Activated naive CD4-positive, alpha-beta T cell treated with anti-CD3 and anti-CD28 coated beads, Interleukin-2, amount 50 U/mL, for 24 hours (primary cell): ENCODE data around the gene NUCB2.

Experiments
- H3K27ac Mint-ChIP-seq: one replicate; pipeline ENCODE4 v1.8.0; 2021; ENCODE audit warnings: mild to moderate bottlenecking, mixed read lengths
- H3K27me3 Mint-ChIP-seq: one replicate; pipeline ENCODE4 v1.8.0; 2021; ENCODE audit warnings: mixed read lengths
- H3K36me3 Mint-ChIP-seq: one replicate; pipeline ENCODE4 v1.8.0; 2021; ENCODE audit warnings: mixed read lengths
- H3K4me1 Mint-ChIP-seq: one replicate; pipeline ENCODE4 v1.8.0; 2021; ENCODE audit warnings: mixed read lengths
- H3K4me3 Mint-ChIP-seq: one replicate; pipeline ENCODE4 v1.8.0; 2021; ENCODE audit warnings: mild to moderate bottlenecking, mixed read lengths
- H3K9me3 Mint-ChIP-seq: one replicate; pipeline ENCODE4 v1.8.0; 2021; ENCODE audit warnings: mixed read lengths

The NUCB2 gene

GRCh38 chr11:17379383-17380180 is 103.0 kb downstream of the NUCB2 start:
- H3K9me3 Mint-ChIP-seq = no peaks in the 10 kb centered on the region

GRCh38 chr11:17381156-17381555 is 104.6 kb downstream of the NUCB2 start:
- Mint-ChIP-seq H3K27ac (no peak overlapping the region), H3K4me3 (no peak overlapping the region), H3K4me1 (no peaks in the 10 kb centered on the region), H3K36me3 (no peaks in the 10 kb centered on the region), H3K27me3 (no peaks in the 10 kb centered on the region), H3K9me3 (no peaks in the 10 kb centered on the region)

More at GRCh38 chr11:17379383-17380180, 103.0 kb downstream of the NUCB2 start:
- H3K27ac Mint-ChIP-seq = no peak overlapping the region
- H3K27me3 Mint-ChIP-seq = no peaks in the 10 kb centered on the region
- H3K4me1 Mint-ChIP-seq = no peaks in the 10 kb centered on the region
- H3K36me3 Mint-ChIP-seq = no peaks in the 10 kb centered on the region
- H3K4me3 Mint-ChIP-seq = no peak overlapping the region
